Prostate gland (tissue), 2 donors: ENCODE results near the gene WDR35. TPM values are rescaled to one million over a fixed set of nuclear protein-coding genes. Genes with fewer than 3 reads are reported as not detected.
A peak's percentile ranks its signal among the peaks of the same experiment; 100 is the strongest.

ENCODE experiments used
- DNase-seq: peaks from one replicate; pipeline ENCODE4 v3.0.0-alpha.2; 2019; ENCODE audit warnings: low spot score
- H3K27ac ChIP-seq, 2 donors: fragments of 200-600 bp; sonication (generic); 2 replicates each; pipeline ENCODE4 v1.5.1; 2017 to 2019
- H3K27me3 ChIP-seq: fragments of 200-600 bp; sonication (generic); replicated peaks from 2 replicates; pipeline ENCODE4 v1.5.1; 2019; ENCODE audit not compliant: insufficient read depth
- H3K36me3 ChIP-seq, 2 donors: fragments of 200-600 bp; sonication (generic); 1 replicate in 1 of 2; 2 replicates in 1 of 2; pipeline versions ENCODE4 v1.5.1 to v1.8.1; 2017 to 2019
- H3K4me1 ChIP-seq: fragments of 200-600 bp; sonication (generic); replicated peaks from 2 replicates; pipeline ENCODE4 v1.5.1; 2019
- H3K4me3 ChIP-seq, 2 donors: fragments of 200-600 bp; sonication (generic); 2 replicates each; pipeline ENCODE4 v1.5.1; 2017 to 2019
- H3K9me3 ChIP-seq: fragments of 200-600 bp; sonication (generic); 2 replicates; pipeline ENCODE4 v1.5.1; 2017
- CTCF ChIP-seq, 4 experiments: fragments of 200-600 bp in 2 of 4; fragments of 450-650 bp in 2 of 4; sonication (generic) in 2 of 4; IDR thresholded peaks; 1 replicate in 3 of 4; 2 replicates in 1 of 4; pipeline ENCODE4 v1.5.1; 2016 to 2019; ENCODE audit warnings: antibody characterized with exemption in 4 of 4, mild to moderate bottlenecking in 2 of 4, moderate library complexity in 2 of 4
- POLR2A ChIP-seq: fragments of 450-650 bp; IDR thresholded peaks from one replicate; pipeline ENCODE4 v1.6.1; 2016; ENCODE audit warnings: antibody characterized with exemption, mild to moderate bottlenecking
- POLR2AphosphoS5 ChIP-seq: sonication (generic); formaldehyde crosslinking; IDR thresholded peaks from one replicate; pipeline ENCODE4 v1.6.1; 2017; ENCODE audit warnings: antibody characterized with exemption
- WGBS: methylation state at CpG from one replicate; pipeline ENCODE4 v1.1.5; 2018; 5-methylcytosine and 5-hydroxymethylcytosine counted together
- intact Hi-C: fragments of 100-400 bp; cut with DNase I; formaldehyde crosslinking; loops from one replicate; pipeline ENCODE4 v1.14.2; 2022
- total RNA-seq, 2 donors: library from RNA; depleted of rRNA; stranded (reverse); fragments of >200 nt; gene quantifications; one replicate each; pipeline ENCODE4 v1.1.0, GENCODE V29; 2016

The WDR35 gene
- total RNA-seq, 2 donors from 2014 or later: 9.2 to 10.1 TPM

- peak; percentile 0 for DNase-seq
- no peak overlapping the region for H3K4me3 ChIP-seq
- no peaks in the 10 kb centered on the region for H3K9me3 ChIP-seq
- H3K27ac ChIP-seq: no peak overlapping the region
- intact Hi-C loops: no loop called here
- WGBS: 96% methylated on average over 8 of the region's 8 CpGs
- H3K36me3 ChIP-seq: no peaks in the 10 kb centered on the region
- TF ChIP-seq CTCF (IDR thresholded peaks at IDR 0.05): no peak
- TF ChIP-seq POLR2A: no peak
- no peak for TF ChIP-seq POLR2AphosphoS5
- no peaks in the 10 kb centered on the region for H3K27me3 ChIP-seq
- H3K4me1 ChIP-seq: no peaks in the 10 kb centered on the region
Measured at GRCh38 chr2:19883971-19884720, 105.8 kb downstream of the WDR35 start.

GRCh38 chr2:19883486-19883885 lies 106.4 kb downstream of the WDR35 start:
- DNase-seq: no peak
- WGBS: 45% methylated on average over 2 of the region's 2 CpGs
- TF ChIP-seq POLR2AphosphoS5 (no peak), CTCF (IDR thresholded peaks at IDR 0.05) (no peak), POLR2A (no peak)

GRCh38 chr2:19882286-19882685 lies 107.6 kb downstream of the WDR35 start:
- Histone ChIP-seq H3K4me3 (no peak overlapping the region), H3K36me3 (no peaks in the 10 kb centered on the region), H3K27ac (no peak overlapping the region), H3K4me1 (no peaks in the 10 kb centered on the region), H3K27me3 (no peaks in the 10 kb centered on the region), H3K9me3 (no peaks in the 10 kb centered on the region)
- no peak for TF ChIP-seq POLR2A
- no peak for TF ChIP-seq CTCF (IDR thresholded peaks at IDR 0.05)
- TF ChIP-seq POLR2AphosphoS5: no peak
- intact Hi-C loops: no loop called here
- peak; percentile 2 for DNase-seq
- WGBS: 88% methylated on average over 2 of the region's 2 CpGs

More at GRCh38 chr2:19883486-19883885, 106.4 kb downstream of the WDR35 start:
- intact Hi-C loops: no loop called here
- no peaks in the 10 kb centered on the region for H3K27me3 ChIP-seq
- H3K9me3 ChIP-seq: no peaks in the 10 kb centered on the region
- H3K4me1 ChIP-seq: no peaks in the 10 kb centered on the region
- no peak overlapping the region for H3K27ac ChIP-seq
- no peak overlapping the region for H3K4me3 ChIP-seq
- H3K36me3 ChIP-seq: no peaks in the 10 kb centered on the region

GRCh38 chr2:19881908-19882265 lies 108.0 kb downstream of the WDR35 start:
- Histone ChIP-seq H3K4me1 (no peaks in the 10 kb centered on the region), H3K27ac (no peak overlapping the region), H3K4me3 (no peak overlapping the region), H3K9me3 (no peaks in the 10 kb centered on the region), H3K36me3 (no peaks in the 10 kb centered on the region), H3K27me3 (no peaks in the 10 kb centered on the region)
- DNase-seq: no peak
- intact Hi-C loops: no loop called here
- TF ChIP-seq CTCF (IDR thresholded peaks at IDR 0.05) (no peak), POLR2AphosphoS5 (no peak), POLR2A (no peak)
- 39% methylated on average over 2 of the region's 2 CpGs for whole genome bisulfite sequencing
